Activated T-helper 17 cell treated with anti-CD3 and anti-CD28 coated beads, Interleukin-2, amount 50 U/mL, for 72 hours (primary cell): Measurements from ENCODE around the gene MAML3. TPM values are rescaled to one million over a fixed set of nuclear protein-coding genes. Genes with fewer than 3 reads are reported as not detected.
A peak's percentile ranks its signal among the peaks of the same experiment; 100 is the strongest.

Source experiments
- ATAC-seq: fragments of 150-1000 bp; cut with Tn5 transposase; replicated peaks from 2 replicates; pipeline ENCODE4 v1.10.0; 2021; ENCODE audit warnings: mild to moderate bottlenecking, moderate library complexity
- H3K27ac Mint-ChIP-seq: one replicate; pipeline ENCODE4 v1.8.0; 2022; ENCODE audit warnings: mixed read lengths
- H3K27me3 Mint-ChIP-seq: one replicate; pipeline ENCODE4 v1.8.0; 2022; ENCODE audit warnings: mixed read lengths
- H3K36me3 Mint-ChIP-seq: one replicate; pipeline ENCODE4 v1.8.0; 2022; ENCODE audit warnings: low read depth, mild to moderate bottlenecking, mixed read lengths
- H3K4me1 Mint-ChIP-seq: one replicate; pipeline ENCODE4 v1.8.0; 2022; ENCODE audit warnings: mixed read lengths
- H3K4me3 Mint-ChIP-seq: one replicate; pipeline ENCODE4 v1.8.0; 2022; ENCODE audit warnings: mild to moderate bottlenecking, mixed read lengths
- H3K9me3 Mint-ChIP-seq: one replicate; pipeline ENCODE4 v1.8.0; 2022; ENCODE audit warnings: mixed read lengths
- total RNA-seq, 2 donors: library from RNA; stranded (reverse); gene quantifications; one replicate each; pipeline ENCODE4 v1.2.3, GENCODE V29; 2022

MAML3 gene
- total RNA-seq, 2 donors from 2014 or later = 0.98 to 1.3 TPM

DNA sequence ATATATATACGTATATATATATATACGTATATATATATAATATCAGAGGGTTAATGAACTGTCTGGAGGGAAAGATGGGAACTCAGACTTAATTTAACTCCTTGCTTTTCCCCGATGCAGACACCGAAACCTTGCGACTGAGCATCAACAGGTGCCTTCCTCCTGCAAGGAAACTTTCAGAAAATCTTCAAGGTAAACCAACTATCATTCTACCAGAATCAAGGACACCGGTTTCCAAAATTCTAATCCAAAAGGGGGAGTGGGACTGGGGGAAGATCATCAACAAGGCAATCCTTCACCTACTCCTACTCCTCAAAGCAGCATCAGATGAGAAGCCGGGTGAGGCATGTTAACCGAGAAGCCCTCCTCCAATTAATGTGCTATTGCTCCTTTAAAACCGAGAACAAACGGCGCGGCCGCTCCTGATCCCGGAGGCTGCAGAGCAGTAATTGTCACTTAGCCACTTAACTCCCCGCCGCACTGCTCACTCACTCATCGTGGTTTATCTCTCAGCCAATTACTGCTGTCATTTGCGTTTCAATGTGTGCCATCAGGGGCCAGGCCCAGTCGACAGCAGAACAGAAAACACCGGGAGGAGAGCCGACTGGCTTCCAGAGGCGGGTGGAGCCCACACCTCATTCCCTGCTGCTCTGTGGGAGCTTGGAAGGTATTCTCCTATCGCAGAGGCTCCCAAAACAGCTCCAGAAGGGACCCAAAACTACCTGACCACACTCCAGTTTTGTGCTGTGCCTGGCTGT is 61.7 kb downstream of the MAML3 start:
- Mint-ChIP-seq H3K27me3 (peaks cover 5% of the 10 kb centered on the region), H3K27ac (no peak overlapping the region), H3K36me3 (no peaks in the 10 kb centered on the region), H3K9me3 (peaks cover 5% of the 10 kb centered on the region), H3K4me1 (peaks cover 28% of the 10 kb centered on the region), H3K4me3 (no peak overlapping the region)
- no peak for ATAC-seq

DNA sequence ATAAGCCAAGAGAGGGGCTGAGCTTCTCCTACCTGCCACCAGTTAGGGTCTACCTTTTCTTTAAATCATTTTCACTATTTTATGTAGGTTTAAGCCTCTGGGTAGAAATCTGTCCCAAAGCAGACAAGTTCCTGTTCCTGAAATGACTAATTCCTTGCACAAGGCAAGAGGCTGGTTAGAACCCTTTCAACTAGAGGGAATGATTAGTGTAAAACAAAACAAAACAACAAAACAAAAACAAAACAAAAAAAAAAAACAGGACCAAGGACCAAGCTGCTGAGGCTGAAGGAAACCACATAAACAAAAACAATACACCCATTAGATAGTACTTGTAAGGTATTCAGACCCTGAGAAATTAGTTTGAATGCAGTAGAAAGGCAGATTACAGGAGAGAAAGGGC is 62.7 kb downstream of the MAML3 start:
- Mint-ChIP-seq H3K4me1 (peaks cover 20% of the 10 kb centered on the region), H3K27ac (no peak overlapping the region)

DNA sequence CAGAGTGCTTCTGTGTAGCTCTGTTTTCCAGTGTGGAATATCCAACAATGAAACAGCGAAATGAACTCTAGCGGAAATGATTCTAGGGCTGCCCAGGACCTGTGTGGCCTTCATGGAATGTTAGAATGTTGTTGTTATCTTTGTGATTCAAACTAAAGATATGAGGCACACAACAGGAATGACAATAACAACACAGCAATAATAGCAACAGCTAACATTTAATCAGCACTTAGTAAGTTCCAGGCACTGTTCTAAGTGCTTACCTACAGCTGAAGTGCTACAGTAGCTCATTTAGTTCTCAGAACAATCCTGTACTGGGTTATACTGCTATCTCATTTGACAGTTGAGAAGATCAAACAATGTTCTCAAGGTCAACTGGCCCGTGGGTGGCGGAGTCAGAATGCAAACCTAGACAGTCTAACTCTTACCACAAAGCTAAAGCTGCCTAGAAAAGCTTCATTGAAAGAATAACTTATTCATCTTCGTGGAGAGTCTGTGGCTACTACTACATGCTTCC is 63.7 kb downstream of the MAML3 start:
- Mint-ChIP-seq H3K27me3 (peaks cover 5% of the 10 kb centered on the region), H3K36me3 (no peaks in the 10 kb centered on the region)
- no peak for ATAC-seq

More for the DNA sequence above, 62.7 kb downstream of the MAML3 start:
- Mint-ChIP-seq H3K27me3 (peaks cover 5% of the 10 kb centered on the region), H3K36me3 (no peaks in the 10 kb centered on the region), H3K4me3 (no peak overlapping the region), H3K9me3 (peaks cover 1% of the 10 kb centered on the region)
- no peak for ATAC-seq

DNA sequence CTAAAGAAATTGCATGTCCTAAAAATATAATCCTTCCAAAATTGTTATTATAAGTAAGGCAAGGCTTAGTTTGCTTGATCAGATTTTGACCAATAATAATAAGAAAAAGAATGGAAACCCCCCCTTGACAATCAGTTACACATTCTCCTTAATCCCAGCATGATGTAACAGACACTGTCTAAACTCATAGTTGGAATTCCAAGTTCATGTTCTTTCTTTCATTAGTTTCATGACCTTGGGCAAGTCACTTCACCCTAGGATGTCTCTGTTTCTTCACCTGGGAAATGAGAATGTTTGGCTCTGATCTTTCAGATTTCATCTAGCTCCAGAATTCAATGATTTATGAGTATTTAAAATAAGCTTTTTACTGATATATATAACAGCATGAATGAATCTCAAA is 64.8 kb downstream of the MAML3 start:
- H3K9me3 Mint-ChIP-seq = no peaks in the 10 kb centered on the region
- peaks cover 5% of the 10 kb centered on the region for H3K27me3 Mint-ChIP-seq
- H3K4me1 Mint-ChIP-seq = no peaks in the 10 kb centered on the region
- H3K27ac Mint-ChIP-seq = no peak overlapping the region
- no peaks in the 10 kb centered on the region for H3K36me3 Mint-ChIP-seq
- no peak for ATAC-seq
- H3K4me3 Mint-ChIP-seq = no peak overlapping the region

More for the DNA sequence above, 63.7 kb downstream of the MAML3 start:
- no peaks in the 10 kb centered on the region for H3K9me3 Mint-ChIP-seq
- H3K27ac Mint-ChIP-seq = no peak overlapping the region
- H3K4me3 Mint-ChIP-seq = no peak overlapping the region
- peaks cover 10% of the 10 kb centered on the region for H3K4me1 Mint-ChIP-seq

DNA sequence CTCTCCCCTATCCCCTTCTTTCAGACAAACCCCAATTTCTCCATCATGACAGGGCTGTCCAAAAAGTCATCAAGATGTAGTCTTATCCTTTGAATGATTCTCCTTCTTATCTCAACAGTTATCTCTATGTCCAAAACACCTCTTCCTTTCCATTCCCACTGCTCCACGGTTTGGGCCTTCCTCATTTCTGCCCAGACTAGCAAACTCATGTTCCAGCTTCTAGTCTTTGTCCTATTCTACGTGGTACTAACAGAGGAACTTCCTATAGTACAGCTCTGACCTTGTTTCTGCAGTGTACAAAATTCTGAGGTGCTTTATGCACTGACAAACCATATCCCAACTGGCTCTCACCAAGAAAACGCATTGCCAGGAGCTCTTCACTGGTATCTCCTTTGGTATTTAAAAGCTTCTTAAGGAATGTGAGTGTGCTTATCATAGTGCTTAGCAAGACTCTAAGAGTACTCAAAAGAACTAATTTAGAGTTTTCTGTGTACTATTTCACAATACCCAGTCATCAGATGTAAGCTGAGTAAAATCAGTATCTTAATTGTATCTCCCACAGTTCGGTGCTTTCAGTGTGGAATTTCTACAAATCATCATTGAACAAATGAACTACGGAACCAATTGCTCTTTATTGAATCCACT is 65.5 kb downstream of the MAML3 start:
- no peak for ATAC-seq
- H3K27me3 Mint-ChIP-seq = peaks cover 5% of the 10 kb centered on the region

DNA sequence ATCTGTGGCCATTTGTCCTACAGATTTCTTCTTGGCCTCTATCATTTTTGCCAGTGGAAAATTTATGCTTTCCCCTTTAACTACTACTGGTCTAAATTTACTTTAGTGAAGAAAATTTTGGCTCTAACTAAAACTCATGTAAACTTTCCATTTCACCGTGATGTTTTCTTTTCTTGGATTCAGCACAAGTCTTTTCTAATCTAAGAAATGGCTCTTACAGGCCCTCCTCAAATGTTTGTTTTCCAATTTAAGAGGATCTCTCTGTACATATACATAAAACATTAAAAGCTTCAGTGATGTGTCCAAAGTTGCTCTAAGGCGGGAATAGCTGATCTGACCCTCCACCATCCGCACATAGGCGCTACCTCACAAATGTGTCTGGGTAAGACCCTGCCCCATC is 68.1 kb downstream of the MAML3 start:
- Mint-ChIP-seq H3K4me3 (no peak overlapping the region), H3K36me3 (no peaks in the 10 kb centered on the region), H3K27ac (no peak overlapping the region), H3K4me1 (peaks cover 4% of the 10 kb centered on the region), H3K9me3 (no peaks in the 10 kb centered on the region), H3K27me3 (peaks cover 11% of the 10 kb centered on the region)
- no peak for ATAC-seq

More for the DNA sequence above, 65.5 kb downstream of the MAML3 start:
- Mint-ChIP-seq H3K27ac (no peak overlapping the region), H3K9me3 (no peaks in the 10 kb centered on the region), H3K36me3 (no peaks in the 10 kb centered on the region), H3K4me1 (no peaks in the 10 kb centered on the region), H3K4me3 (no peak overlapping the region)

DNA sequence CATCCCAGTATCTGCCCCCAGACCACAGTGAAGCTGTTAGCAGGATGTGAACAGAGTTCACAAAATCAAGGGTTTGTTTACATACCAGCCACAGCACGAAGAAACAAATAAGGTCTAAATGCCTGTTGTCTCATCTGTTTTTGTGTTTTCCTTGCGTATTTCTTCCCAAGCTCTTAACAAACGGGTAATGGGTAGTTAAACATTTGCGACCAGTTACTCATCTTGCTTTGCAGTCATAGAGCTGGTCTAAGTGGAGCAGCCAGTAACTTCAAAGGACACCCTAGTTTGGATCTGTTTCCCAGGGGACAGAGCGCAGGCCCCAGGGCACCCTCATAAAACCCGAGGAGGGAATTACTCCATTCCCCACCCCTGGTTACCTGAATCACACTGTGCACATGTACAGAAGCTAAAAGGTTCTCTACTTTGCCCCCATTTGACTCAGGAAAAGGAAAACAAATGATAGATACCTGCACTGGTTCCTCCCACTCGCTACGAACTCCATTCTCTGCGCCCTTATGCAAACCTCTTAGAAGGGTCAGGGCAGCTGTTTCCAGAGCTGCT is 68.8 kb downstream of the MAML3 start:
- H3K9me3 Mint-ChIP-seq = no peaks in the 10 kb centered on the region
- H3K27ac Mint-ChIP-seq = no peak overlapping the region
- ATAC-seq = no peak
- no peaks in the 10 kb centered on the region for H3K36me3 Mint-ChIP-seq
- H3K4me1 Mint-ChIP-seq = peaks cover 4% of the 10 kb centered on the region
- peaks cover 11% of the 10 kb centered on the region for H3K27me3 Mint-ChIP-seq
- no peak overlapping the region for H3K4me3 Mint-ChIP-seq

DNA sequence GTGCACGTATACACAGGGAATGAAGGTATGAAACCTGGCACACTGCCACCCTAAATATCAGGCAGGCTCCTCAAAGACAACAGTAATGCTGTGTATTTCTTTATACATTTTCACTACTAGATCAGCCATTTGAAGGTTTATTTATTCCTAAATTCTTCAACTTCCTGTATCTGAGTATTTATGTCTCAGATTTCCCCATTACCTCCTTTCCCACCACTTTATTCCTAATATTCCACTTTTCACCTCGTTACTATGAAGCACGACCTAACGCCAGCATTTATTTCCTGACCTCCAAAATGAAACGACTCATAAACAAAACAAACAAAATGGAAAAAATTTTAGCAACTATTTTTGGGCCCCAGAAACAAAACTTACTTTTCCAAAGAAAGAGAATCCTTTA is 69.6 kb downstream of the MAML3 start:
- Mint-ChIP-seq H3K27me3 (peaks cover 11% of the 10 kb centered on the region), H3K4me1 (peaks cover 4% of the 10 kb centered on the region)

DNA sequence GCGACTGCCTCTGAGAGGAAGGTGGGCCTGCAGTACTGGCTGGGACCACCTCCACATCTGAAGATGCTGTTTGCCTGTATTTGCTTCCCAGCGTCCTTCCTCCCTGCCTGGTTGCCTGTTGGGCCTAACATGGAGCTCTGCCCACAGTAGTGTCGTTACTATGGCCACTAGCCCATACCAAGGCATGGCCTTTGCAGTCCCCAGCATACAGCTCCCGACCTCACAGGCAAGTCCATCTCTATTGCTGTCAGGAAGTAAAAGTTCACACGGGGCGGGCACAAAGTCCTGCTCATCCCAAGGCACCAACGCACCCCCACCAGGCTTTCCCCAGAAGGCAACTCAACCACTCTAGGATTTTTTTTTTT is 71.6 kb downstream of the MAML3 start:
- Mint-ChIP-seq H3K4me1 (peaks cover 4% of the 10 kb centered on the region), H3K27me3 (peaks cover 6% of the 10 kb centered on the region), H3K27ac (no peak overlapping the region), H3K9me3 (no peaks in the 10 kb centered on the region), H3K36me3 (no peaks in the 10 kb centered on the region), H3K4me3 (no peak overlapping the region)
- ATAC-seq = no peak

More for the DNA sequence above, 69.6 kb downstream of the MAML3 start:
- no peak for ATAC-seq
- Mint-ChIP-seq H3K27ac (no peak overlapping the region), H3K36me3 (no peaks in the 10 kb centered on the region), H3K9me3 (no peaks in the 10 kb centered on the region), H3K4me3 (no peak overlapping the region)

DNA sequence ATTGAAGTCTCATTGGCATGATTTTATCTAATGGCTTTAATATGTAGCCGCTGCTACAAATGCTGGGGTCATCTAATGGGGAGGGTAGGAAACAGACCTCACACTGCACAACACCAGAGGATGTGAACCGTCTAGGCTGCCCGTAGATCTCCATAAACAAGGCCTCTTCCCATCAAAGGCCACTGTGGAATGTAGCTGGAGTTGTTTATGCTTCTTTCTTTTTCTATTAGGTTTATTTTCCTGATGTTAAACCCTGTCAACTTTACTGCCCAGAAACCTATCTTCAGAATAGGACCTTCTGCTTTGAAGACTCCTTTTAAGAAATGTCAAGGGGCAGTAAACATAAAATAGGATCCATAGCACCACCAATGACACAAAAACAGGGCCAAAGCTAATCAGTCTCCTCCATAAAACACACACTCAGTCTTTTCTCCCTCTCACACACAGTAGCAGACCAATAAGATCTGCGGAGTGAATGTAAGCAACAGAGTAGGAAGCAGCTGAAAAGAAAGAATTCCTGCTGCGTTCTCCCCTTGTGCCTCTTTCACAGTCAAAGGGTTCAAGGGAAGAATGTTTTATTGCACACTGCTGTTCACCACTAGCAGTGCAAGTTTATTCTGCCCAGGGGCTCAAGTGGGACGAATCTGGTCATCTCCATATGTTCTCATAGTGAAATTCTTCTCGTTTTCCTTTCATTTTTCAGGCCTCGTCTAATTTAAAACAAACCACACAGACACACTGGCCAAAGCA is 72.2 kb downstream of the MAML3 start:
- H3K27ac Mint-ChIP-seq = no peak overlapping the region
- ATAC-seq = no peak
- H3K4me3 Mint-ChIP-seq = no peak overlapping the region
- peaks cover 4% of the 10 kb centered on the region for H3K4me1 Mint-ChIP-seq
- peaks cover 6% of the 10 kb centered on the region for H3K27me3 Mint-ChIP-seq
- H3K9me3 Mint-ChIP-seq = no peaks in the 10 kb centered on the region
- H3K36me3 Mint-ChIP-seq = no peaks in the 10 kb centered on the region

DNA sequence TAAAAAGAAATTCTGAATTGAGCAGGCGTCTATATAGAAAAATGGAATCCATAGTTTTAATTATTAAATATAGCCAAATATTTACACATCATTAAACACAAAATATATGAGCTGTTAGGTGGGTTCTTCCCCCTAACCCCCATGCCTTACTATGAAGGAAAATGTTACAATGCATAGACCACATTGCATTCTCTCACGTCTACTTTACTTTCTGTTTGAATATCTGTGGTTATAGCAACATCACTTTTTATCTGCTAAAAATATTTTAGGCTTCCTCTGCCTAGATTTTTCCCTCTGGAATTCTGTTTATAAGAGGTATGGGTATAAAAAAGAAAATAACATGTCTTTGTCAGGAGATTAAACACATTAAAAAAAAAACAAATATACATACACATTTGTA is 73.1 kb downstream of the MAML3 start:
- H3K4me3 Mint-ChIP-seq = no peak overlapping the region
- peak; percentile 73 for ATAC-seq
- no peak overlapping the region for H3K27ac Mint-ChIP-seq
- H3K9me3 Mint-ChIP-seq = no peaks in the 10 kb centered on the region
- H3K36me3 Mint-ChIP-seq = no peaks in the 10 kb centered on the region
- peaks cover 6% of the 10 kb centered on the region for H3K27me3 Mint-ChIP-seq
- H3K4me1 Mint-ChIP-seq = peaks cover 8% of the 10 kb centered on the region

DNA sequence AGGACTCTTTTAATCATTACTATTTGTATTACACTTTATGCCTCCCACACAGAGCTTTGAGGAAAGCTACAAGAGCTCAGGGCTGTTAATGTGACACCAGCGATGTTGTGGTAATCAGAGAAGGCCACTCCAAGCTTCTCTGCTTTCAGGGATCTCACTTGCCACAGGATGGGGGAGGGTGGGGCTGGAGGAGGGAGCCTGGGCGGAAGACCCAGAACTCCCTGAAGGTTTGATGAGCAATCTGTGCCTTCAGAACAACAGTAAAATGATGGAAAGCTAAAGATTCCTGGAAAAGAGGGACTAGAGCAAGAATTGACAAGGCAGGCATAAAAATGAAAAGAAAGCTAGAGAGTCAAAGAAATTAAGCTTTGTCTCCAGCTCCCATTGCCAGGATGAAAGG is 75.6 kb downstream of the MAML3 start:
- Mint-ChIP-seq H3K9me3 (no peaks in the 10 kb centered on the region), H3K36me3 (no peaks in the 10 kb centered on the region), H3K27me3 (peaks cover 14% of the 10 kb centered on the region), H3K4me1 (peaks cover 8% of the 10 kb centered on the region), H3K4me3 (no peak overlapping the region), H3K27ac (no peak overlapping the region)
- no peak for ATAC-seq

DNA sequence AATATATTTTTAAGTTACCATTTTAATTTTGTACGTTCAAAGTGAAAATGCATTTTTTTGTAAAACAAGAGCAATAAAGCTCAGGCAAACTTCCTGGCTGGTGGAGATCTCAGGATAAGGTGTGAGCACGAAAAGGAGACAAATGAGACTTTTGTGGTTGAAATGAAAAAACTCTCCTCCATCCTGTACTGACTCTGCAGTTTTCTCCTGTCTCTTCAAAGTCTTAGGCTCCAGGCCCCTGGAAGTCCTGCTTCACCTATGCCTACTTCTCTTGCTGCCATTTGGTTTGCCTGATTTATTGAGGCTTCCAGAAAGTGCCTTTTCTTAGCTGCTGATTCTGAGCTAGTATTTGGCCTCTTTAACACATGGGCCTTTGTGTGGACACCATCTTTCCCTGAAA is 77.7 kb downstream of the MAML3 start:
- no peak for ATAC-seq
- Mint-ChIP-seq H3K9me3 (no peaks in the 10 kb centered on the region), H3K27me3 (peaks cover 9% of the 10 kb centered on the region), H3K27ac (no peak overlapping the region), H3K4me1 (peaks cover 16% of the 10 kb centered on the region), H3K4me3 (no peak overlapping the region), H3K36me3 (no peaks in the 10 kb centered on the region)

DNA sequence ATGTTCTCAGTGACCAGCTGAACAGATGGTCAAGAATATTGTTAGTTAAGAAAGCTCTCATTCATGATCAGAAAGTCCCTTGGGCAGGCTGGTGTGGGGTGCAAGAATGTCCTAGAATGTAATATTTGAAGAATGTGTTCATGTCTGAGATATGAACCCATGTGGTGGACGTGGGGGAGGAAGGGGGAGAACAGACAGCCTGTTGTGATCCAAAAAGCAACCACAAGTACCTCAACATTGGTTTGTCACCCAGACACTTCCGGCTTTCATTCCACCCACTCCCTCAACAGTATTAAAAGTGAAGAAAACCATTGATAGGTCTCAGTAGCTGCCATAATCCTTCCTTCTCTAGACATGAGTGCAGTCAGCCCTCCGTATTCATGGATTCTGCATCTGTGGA is 82.2 kb downstream of the MAML3 start:
- peaks cover 21% of the 10 kb centered on the region for H3K4me1 Mint-ChIP-seq
- peak overlapping the region; percentile 50 for H3K4me3 Mint-ChIP-seq
- peak overlapping the region; percentile 55 for H3K27ac Mint-ChIP-seq
- H3K9me3 Mint-ChIP-seq = no peaks in the 10 kb centered on the region
- ATAC-seq = peak; percentile 95
- peaks cover 23% of the 10 kb centered on the region for H3K27me3 Mint-ChIP-seq
- H3K36me3 Mint-ChIP-seq = no peaks in the 10 kb centered on the region
